A673 (cell line): Measurements from ENCODE around the gene KRTAP26-1. TPM values are rescaled to one million over a fixed set of nuclear protein-coding genes. Genes with fewer than 3 reads are reported as not detected.

Experiments
- Bru-seq: library from RNA; stranded (reverse); fragments of 400-500 nt; gene quantifications from one replicate; lab custom pipeline; 2021; lab: Mats Ljungman, UMichigan
- BruChase-seq, 2 experiments: library from RNA; stranded (reverse); fragments of 400-500 nt; gene quantifications; one replicate each; lab custom pipeline; 2021; lab: Mats Ljungman, UMichigan
- BruUV-seq: library from RNA; stranded (reverse); fragments of 400-500 nt; replicated peaks from 2 replicates; lab custom pipeline; 2021; lab: Mats Ljungman, UMichigan
- CTCF ChIA-PET: fragments of 300-600 bp; sonication (Branson Sonifier 250); formaldehyde crosslinking; loops from one replicate; lab custom pipeline; 2022; ENCODE audit warnings: antibody characterized with exemption; lab: Charles Lee
- POLR2A ChIA-PET: fragments of 300-600 bp; sonication (Branson Sonifier 250); formaldehyde crosslinking; loops from one replicate; lab custom pipeline; 2022; ENCODE audit warnings: antibody characterized with exemption; ENCODE audit not compliant: low non-redundant PET; lab: Charles Lee
- DNase-seq: peaks from one replicate; pipeline ENCODE4 v3.0.0-alpha.2; 2015; ENCODE audit warnings: low spot score
- H3K27ac ChIP-seq: fragments of 200-600 bp; sonication (generic); 2 replicates; pipeline ENCODE4 v1.5.1; 2016; ENCODE audit warnings: mixed run types, low read depth, mild to moderate bottlenecking, mixed read lengths, antibody characterized with exemption, low read length; ENCODE audit not compliant: poor library complexity, severe bottlenecking
- H3K27me3 ChIP-seq: fragments of 200-600 bp; sonication (generic); replicated peaks from 2 replicates; pipeline ENCODE4 v1.6.1; 2017; ENCODE audit warnings: mixed run types, low read depth, mild to moderate bottlenecking, mixed read lengths, antibody characterized with exemption, low read length; ENCODE audit not compliant: insufficient read depth, poor library complexity
- H3K36me3 ChIP-seq: fragments of 200-600 bp; sonication (generic); 2 replicates; pipeline ENCODE4 v1.6.1; 2016; ENCODE audit warnings: mixed run types, mild to moderate bottlenecking, mixed read lengths, antibody characterized with exemption, low read length; ENCODE audit not compliant: insufficient read depth, poor library complexity, severe bottlenecking
- H3K4me1 ChIP-seq: fragments of 200-600 bp; sonication (generic); 2 replicates; pipeline ENCODE4 v1.6.1; 2017; ENCODE audit warnings: mixed run types, mild to moderate bottlenecking, mixed read lengths, antibody characterized with exemption, low read length; ENCODE audit not compliant: insufficient read depth, poor library complexity, severe bottlenecking
- H3K4me3 ChIP-seq: fragments of 200-600 bp; sonication (generic); 2 replicates; pipeline ENCODE4 v1.5.1; 2016; ENCODE audit warnings: low read depth, mixed run types, mild to moderate bottlenecking, mixed read lengths, low read length; ENCODE audit not compliant: poor library complexity, severe bottlenecking
- H3K9me3 ChIP-seq: fragments of 200-600 bp; sonication (generic); 2 replicates; pipeline ENCODE4 v1.6.1; 2016; ENCODE audit warnings: mixed run types, low read depth, mild to moderate bottlenecking, mixed read lengths, antibody characterized with exemption, low read length; ENCODE audit not compliant: poor library complexity, severe bottlenecking
- CTCF ChIP-seq: fragments of 300-800, 200-600 bp; sonication (generic); conservative IDR thresholded peaks from 2 replicates; pipeline ENCODE4 v1.5.1; 2017; ENCODE audit warnings: low read depth, mild to moderate bottlenecking, antibody characterized with exemption, low read length, moderate library complexity, mixed read lengths
- EZH2 ChIP-seq: fragments of 200-600 bp; sonication (generic); IDR thresholded peaks from 2 replicates; pipeline ENCODE4 v1.6.1; 2017; ENCODE audit warnings: borderline replicate concordance, low read depth, mild to moderate bottlenecking, mixed read lengths, antibody characterized with exemption, low read length; ENCODE audit not compliant: poor library complexity, severe bottlenecking
- intact Hi-C: fragments of 100-400 bp; cut with micrococcal nuclease; formaldehyde crosslinking; loops from one replicate; pipeline ENCODE4 v1.10.0; 2022; ENCODE audit not compliant: unreplicated experiment
- long read RNA-seq: library from polyadenylated mRNA; stranded (forward); transcript quantifications from one replicate; pipeline ENCODE4 v2.0.0, GENCODE V29; 2022
- total RNA-seq: library from RNA; stranded (reverse); gene quantifications from 2 replicates; pipeline ENCODE4 v1.2.3, GENCODE V29; 2021

KRTAP26-1 gene, protein sequence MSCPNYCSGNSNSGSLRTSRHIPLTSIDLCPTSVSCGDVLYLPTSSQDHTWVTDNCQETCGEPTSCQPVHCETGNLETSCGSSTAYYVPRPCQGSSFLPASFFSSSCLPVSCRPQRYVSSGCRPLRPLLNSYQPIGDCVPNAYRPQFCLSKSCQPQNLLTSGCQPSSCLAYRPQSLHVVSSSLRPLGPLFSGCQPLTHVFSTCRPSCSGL
- total RNA-seq (not detected in 2 replicates), Bru-seq, nascent RNA (not detected), BruChase-seq, experiment 1, labeled RNA remaining after a 2-hour chase (not detected), BruChase-seq, experiment 2, labeled RNA remaining after a 6-hour chase (not detected)
- long read RNA-seq: 0 reads

- H3K4me1 ChIP-seq: no peaks in the 10 kb centered on the region
- no peak within 1 kb of the TSS for H3K27ac ChIP-seq
- no peaks in the 10 kb centered on the region for H3K9me3 ChIP-seq
- TF ChIP-seq EZH2: no peak
- no peak for TF ChIP-seq CTCF
- intact Hi-C loops: no loop called here
- ChIA-PET CTCF (no interaction called here), POLR2A (no interaction called here)
- no peaks in the 10 kb centered on the region for H3K36me3 ChIP-seq
- H3K4me3 ChIP-seq: no peak within 1 kb of the TSS
- DNase-seq: no peak
- BruUV-seq: no TSS peak
- no peaks in the 10 kb centered on the region for H3K27me3 ChIP-seq
These were observed at the start of gene KRTAP26-1 for GRCh38 chr21:30320215-30320614. TSS of gene KRTAP26-1 (minus strand) at chr21:30320315. CDS start at chr21:30320035, 280 bp downstream.

DNA sequence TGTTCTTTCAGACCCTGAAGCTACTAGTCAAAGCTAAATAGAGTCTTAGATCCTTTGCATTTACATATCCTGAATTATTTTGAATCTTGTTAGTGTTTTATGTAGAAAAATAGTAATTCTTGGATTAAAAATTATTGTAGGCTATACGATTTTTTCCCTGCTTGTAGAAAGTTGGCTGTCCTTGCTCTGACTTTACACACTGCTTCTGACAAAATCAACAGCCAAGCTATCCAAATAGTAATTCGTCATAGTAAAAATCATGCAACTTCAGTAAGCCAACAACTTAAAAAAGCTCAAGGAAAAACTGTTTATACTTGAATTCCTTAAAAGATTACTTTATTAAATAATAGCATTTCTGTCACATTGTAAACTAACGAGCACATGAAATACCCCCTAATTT lies 35.8 kb upstream of the KRTAP26-1 start:
- BruUV-seq: no TSS peak
- ChIA-PET CTCF (no interaction called here), POLR2A (no interaction called here)
- intact Hi-C loops: no loop called here
- Histone ChIP-seq H3K36me3 (no peaks in the 10 kb centered on the region), H3K9me3 (no peaks in the 10 kb centered on the region), H3K27ac (no peak overlapping the region), H3K4me1 (no peaks in the 10 kb centered on the region), H3K27me3 (peaks cover 11% of the 10 kb centered on the region), H3K4me3 (no peak overlapping the region)
- DNase-seq: no peak
- TF ChIP-seq CTCF (no peak), EZH2 (no peak)

DNA sequence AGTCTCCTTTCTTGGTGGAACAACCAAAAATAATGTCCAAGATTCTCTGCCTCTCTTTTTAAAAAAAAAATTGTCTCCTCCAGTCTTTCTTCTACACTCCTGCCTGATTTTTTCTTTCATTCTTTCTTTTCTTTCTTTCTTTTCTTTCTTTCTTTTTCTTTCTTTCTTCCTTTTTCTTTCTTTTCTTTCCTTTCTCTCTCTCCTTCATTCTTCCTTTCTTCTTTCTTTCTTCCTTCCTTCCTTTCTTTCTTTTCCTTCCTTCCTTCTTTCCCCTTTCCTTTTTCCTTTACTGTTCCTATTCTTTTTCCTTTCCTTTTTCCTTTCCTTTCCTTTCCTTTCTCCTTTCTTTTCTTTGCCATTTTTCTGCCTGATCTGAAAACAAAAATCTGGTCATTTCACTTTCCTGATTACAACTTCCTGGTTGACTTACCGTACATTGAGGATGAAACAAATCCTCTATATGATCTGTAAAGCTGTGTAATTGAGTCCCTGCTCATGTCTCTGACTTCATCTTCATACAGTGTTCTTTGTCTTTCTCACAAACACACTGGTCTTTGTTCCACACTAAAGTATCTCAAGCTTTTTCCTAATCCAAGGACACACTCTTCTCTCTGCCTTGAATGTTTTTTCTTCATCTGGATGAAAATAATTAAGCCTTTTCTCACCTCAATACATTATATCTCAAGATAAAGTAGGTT lies 34.3 kb upstream of the KRTAP26-1 start:
- no peak for DNase-seq
- no peak for TF ChIP-seq CTCF
- BruUV-seq: no TSS peak
- ChIA-PET POLR2A (no interaction called here), CTCF (no interaction called here)
- Histone ChIP-seq H3K9me3 (no peaks in the 10 kb centered on the region), H3K4me3 (no peak overlapping the region), H3K27ac (no peak overlapping the region), H3K27me3 (peaks cover 9% of the 10 kb centered on the region), H3K4me1 (no peaks in the 10 kb centered on the region), H3K36me3 (no peaks in the 10 kb centered on the region)
- intact Hi-C loops: no loop called here
